Panc1 (cell line): ENCODE results near the gene MAGI2.

ENCODE experiments used
- CTCF ChIP-seq: fragments of 450-650 bp; IDR thresholded peaks from 2 replicates; pipeline ENCODE4 v1.5.1; 2017; ENCODE audit warnings: mild to moderate bottlenecking
- POLR2AphosphoS5 ChIP-seq: IDR thresholded peaks from 2 replicates; pipeline ENCODE4 v1.6.1; 2012; ENCODE audit warnings: mild to moderate bottlenecking, low read depth, low read length, moderate library complexity
- REST ChIP-seq, 2 experiments: IDR thresholded peaks; 2 replicates each; pipeline ENCODE4 v1.6.1; 2011 to 2012; ENCODE audit warnings: low read depth in 2 of 2, control low read depth in 1 of 2, low read length in 1 of 2, mild to moderate bottlenecking in 1 of 2, moderate library complexity in 1 of 2; ENCODE audit not compliant: insufficient read depth in 1 of 2
- SIN3A ChIP-seq: IDR thresholded peaks from 2 replicates; pipeline ENCODE4 v1.6.1; 2012; ENCODE audit warnings: low read depth, mild to moderate bottlenecking, low read length, moderate library complexity, borderline replicate concordance; ENCODE audit not compliant: insufficient read depth
- TCF7L2 ChIP-seq: IDR thresholded peaks from 2 replicates; pipeline ENCODE4 v1.6.1; 2011; ENCODE audit warnings: mild to moderate bottlenecking, low read depth, low read length, inconsistent platforms

GRCh38 chr7:79475455-79475854 is 22.0 kb upstream of the MAGI2 start:
- TF ChIP-seq CTCF (no peak), POLR2AphosphoS5 (no peak), SIN3A (no peak), REST (IDR thresholded peaks at IDR 0.05; ENCODE audit: insufficient read depth in 1 of 2, low read depth in 2 of 2, low read length in 1 of 2) (no peak), TCF7L2 (no peak)
